Fibroblast of skin of left quadriceps (primary cell): ENCODE measurements around the gene RHOBTB3.
"Not testable (repeated sequence)": the region's sequence is repeated elsewhere in the genome, so short reads cannot be mapped to it uniquely, and the experiment has no call there.

Experiments
- DNase-seq, 2 experiments: peaks; one replicate each; pipeline ENCODE4 v3.0.0-alpha.2; 2013; ENCODE audit warnings: low read depth in 2 of 2

The RHOBTB3 gene

GRCh38 chr5:95818181-95819147 lies 87.3 kb downstream of the RHOBTB3 start:
- no peak for DNase-seq

GRCh38 chr5:95821110-95822021 lies 90.2 kb downstream of the RHOBTB3 start:
- no peak for DNase-seq

- no peak for DNase-seq
Observed at GRCh38 chr5:95822043-95822541, 91.0 kb downstream of the RHOBTB3 start.

GRCh38 chr5:95822542-95823181 lies 91.5 kb downstream of the RHOBTB3 start, which contains the start of gene GLRX:
GLRX (minus strand) TSS chr5:95822726; CDS start chr5:95822662, 64 bp downstream.
- peak; percentile 66 to 67 for DNase-seq

- DNase-seq, result no peak
Observed at GRCh38 chr5:95823218-95823737, 92.1 kb downstream of the RHOBTB3 start.

- DNase-seq, result peak; percentile 71 to 72
Observed at GRCh38 chr5:95823738-95824609, 92.8 kb downstream of the RHOBTB3 start.

GRCh38 chr5:95824747-95825146 lies 93.6 kb downstream of the RHOBTB3 start:
- no peak for DNase-seq

GRCh38 chr5:95825495-95825894 lies 94.4 kb downstream of the RHOBTB3 start:
- no peak for DNase-seq

GRCh38 chr5:95826949-95827891 lies 96.1 kb downstream of the RHOBTB3 start:
- no peak for DNase-seq

GRCh38 chr5:95827892-95828246 lies 96.7 kb downstream of the RHOBTB3 start:
- no peak for DNase-seq

- no peak for DNase-seq
Observed at GRCh38 chr5:95830226-95830625, 99.1 kb downstream of the RHOBTB3 start.

GRCh38 chr5:95832664-95833063 lies 101.5 kb downstream of the RHOBTB3 start:
- DNase-seq, result no peak

GRCh38 chr5:95835682-95836385 lies 104.7 kb downstream of the RHOBTB3 start:
- DNase-seq, result no peak

GRCh38 chr5:95836544-95836943 lies 105.4 kb downstream of the RHOBTB3 start:
- DNase-seq, result no peak

GRCh38 chr5:95836971-95837370 lies 105.8 kb downstream of the RHOBTB3 start:
- not testable (repeated sequence) for DNase-seq

- no peak for DNase-seq
Observed at GRCh38 chr5:95837492-95837891, 106.4 kb downstream of the RHOBTB3 start.

GRCh38 chr5:95838001-95838520 lies 106.9 kb downstream of the RHOBTB3 start:
- DNase-seq, result no peak

- DNase-seq, result no peak
Observed at GRCh38 chr5:95838556-95838955, 107.4 kb downstream of the RHOBTB3 start.
